Stimulated activated CD4-positive, alpha-beta T cell treated with anti-CD3 and anti-CD28 coated beads, Interleukin-12 subunit alpha, Interleukin-12 subunit beta, amount 100 ng/mL, for 48 hours (primary cell): Measurements from ENCODE around the gene GH2.
"Not testable (repeated sequence)": the region's sequence is repeated elsewhere in the genome, so short reads cannot be mapped to it uniquely, and the experiment has no call there.

Experiments
- DNase-seq, 3 donors: peaks; one replicate each; pipeline ENCODE4 v3.0.0-alpha.2; 2020; ENCODE audit warnings: low read depth in 2 of 3, low spot score in 1 of 3

Gene GH2

DNA sequence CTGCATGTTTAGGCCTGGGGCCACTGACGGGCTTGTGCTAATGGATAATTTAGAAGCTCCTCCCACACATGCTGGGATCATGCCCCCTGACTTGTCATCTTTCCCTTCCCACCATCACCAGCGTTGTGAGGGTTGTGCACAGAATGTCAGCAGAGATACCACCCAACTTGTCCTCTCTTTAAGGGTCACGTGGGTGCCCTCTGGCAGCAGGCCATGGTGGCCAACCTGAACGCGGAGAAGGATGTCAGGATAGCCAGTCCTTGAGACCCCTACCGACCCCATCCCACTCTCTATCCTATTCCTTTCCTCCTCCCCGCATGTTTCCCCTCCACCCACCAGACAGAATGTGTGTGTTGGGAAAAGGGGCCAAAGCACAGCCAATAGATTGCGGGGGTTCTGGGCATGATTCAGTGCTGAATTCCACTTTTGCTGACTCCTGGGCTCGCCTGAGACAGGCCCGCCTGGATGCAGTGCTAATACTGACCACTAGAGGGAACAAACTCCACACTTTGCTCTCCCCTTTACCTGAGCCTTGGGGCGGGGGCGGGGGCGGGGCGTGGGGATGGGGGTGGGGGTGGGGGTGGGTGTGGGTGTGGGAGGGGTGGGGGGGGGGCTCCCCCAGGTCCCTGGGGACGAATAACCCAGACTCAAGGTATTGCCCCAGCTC, at the start of gene GH2:
GH2 (minus strand) TSS at position 10 of the 667 bp plus-strand sequence. CDS start 143 bp downstream, outside the sequence.
- peak; percentile 32 to 71 (median 42) for DNase-seq

DNA sequence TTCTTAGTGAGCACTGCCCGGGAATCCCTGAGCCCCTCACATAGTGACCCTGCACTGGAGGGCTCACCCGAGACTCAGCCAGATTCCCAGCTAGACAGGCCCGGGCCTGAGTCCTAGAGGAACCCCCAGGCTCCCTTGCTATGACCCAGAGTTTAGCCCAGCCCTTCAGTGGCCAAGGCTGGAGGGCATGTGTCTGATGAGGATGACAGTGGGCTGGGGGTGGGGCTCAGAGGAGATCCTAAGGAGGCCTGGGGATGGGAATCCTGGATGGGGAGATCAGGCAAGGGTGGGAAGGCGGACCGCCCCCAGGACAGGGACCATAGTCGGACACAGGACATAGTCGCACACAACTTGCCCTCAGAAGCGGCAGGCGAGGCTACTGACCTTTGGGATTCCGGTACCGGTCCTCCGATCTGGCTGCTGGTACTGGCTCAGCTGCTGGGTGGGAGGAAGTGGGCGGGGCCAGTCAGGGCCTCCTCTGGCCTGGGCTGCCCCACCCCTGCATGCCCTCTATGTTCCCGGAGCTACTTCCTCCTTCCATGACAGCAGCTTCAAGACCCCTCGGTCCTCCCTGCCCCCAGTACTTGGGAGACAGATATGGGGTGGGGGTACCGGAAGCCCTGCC, 49.3 kb upstream of the GH2 start:
- DNase-seq: peak in 1 of 3 donors; percentile 54

DNA sequence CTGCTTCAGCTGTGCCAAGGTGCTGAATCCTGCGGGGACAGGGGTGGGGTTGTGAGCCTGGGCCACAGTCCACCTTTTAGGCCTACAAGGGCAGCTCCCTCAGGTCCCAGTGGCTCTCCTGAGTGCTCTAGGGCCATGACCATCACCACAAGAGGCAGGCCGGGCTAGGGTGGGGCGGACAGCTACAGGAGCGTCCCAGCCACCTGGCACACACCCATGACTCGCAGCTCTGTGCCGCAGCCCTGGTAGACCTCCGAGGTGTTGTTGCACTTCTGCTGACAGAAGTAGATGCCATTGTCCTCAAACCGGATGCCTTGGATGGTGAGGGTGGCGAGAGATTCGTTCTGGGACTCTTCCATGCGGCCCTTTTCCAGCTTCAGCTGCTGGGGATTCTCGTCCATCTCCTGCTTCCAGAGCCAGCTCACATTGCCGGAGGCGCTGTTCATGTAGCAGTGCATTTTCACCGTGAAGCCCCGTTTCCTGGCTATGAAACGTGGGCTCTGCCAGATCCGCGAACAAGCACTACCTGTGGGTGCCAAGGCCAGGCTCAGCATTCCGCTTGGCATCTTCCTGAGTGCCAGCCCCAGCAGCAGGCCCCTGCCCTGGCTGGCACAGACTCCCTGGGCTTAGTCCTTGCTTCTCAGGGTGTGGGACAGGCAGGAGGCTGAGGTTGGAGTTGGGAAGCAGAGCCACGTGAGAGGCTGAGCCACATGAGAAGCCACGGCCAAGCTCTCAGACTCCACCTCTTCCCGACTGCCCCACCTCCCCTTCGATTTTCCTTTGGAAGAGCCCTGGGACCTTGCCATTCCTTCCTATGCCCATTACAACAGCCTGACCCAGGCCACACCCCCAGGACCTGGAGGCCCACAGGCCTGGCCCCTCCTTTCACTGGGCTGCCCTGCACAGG, 48.4 kb upstream of the GH2 start:
- no peak for DNase-seq

DNA sequence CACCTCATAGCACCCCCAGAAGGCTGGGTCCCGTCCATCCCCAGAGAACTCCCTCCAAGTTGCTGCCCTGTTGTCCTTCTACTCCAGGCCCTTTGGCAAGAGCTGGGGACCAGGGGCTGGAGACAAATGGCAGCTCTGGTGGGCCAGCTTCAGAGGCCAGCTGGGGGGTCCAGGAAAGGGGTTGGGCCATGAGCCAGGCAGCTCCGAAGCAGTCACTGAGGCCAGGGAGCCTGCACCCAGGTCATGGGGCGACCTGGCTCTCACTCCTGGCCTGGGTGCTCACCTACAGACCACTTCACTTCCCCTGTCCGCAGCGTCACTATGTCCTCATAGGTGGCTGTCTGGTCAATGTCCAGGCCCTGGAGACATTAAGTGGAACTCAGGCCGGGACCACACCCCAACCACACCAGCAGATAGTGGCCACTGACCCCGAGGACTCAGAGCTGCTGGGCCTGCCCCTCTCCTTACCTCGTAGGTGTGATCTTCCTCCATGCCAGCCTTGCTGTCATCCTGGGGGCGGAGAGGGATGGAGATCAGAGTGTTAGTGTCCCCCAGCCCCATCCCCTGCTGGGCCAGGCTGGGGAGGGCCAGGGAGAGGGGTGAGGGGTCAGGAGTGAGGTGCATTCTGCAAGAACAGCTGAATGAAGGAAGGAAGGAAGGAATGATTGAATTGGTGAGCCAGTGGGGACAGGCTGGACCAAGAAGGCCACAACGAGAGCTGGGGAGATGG, 47.4 kb upstream of the GH2 start:
- no peak for DNase-seq

DNA sequence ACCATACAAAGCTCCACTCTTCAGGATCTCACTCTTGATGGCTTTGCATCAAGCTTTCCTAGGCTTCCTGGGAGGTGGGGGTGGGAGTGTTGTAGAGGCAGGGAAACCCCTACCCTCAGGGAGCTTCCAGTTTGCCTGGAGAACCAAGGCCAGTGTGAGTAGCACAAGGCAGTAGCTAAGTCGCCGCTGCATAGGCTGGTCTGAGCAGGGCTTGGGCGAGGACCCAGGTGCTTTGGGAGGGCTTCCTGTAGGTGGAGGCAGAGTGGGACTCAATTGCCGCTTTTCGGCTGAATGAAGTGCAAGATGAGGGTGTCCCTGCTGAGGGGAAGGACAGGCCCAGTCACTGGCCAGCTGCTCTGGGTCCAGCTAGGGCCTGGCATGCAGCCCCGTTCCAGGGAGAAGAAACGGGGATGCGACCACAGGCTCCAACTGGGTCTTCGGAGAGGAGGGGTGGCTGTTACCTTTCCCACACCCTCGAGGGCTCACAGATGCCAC, 46.5 kb upstream of the GH2 start:
- DNase-seq: no peak

DNA sequence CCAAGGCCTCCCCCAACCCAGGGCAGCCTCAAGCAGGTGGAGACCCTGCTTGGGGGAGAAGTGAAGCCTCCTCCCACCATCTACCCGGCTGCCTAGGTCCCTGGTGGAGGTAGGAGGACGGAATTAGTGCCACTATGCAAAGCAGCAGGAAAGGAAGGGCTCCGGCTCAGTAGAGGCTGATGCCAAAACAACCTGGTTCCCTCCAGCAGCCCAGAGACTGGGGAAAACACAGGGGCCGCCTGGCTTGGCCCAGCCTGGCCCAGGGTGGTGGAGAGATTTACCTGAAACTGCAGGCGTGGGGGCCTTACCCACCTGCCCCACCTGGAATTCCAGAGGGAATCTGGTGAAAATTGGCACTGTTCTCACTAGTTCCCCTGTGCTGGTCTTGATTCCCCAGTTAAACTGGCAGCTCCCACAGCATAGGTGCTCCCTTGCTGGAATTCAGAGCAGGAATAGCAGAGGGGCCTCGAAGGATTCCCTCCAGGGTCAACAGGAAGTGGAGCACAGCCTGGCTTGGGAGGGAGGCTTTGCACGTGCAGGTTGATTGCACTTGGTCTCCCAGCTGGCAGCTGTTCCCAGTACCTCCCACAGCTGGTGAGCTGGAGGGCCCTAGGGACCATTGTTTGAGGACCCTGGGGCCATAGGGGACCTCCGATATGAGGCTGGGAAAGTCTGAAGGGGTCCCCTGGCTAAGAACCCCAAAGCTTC, 45.9 kb upstream of the GH2 start:
- DNase-seq: no peak

DNA sequence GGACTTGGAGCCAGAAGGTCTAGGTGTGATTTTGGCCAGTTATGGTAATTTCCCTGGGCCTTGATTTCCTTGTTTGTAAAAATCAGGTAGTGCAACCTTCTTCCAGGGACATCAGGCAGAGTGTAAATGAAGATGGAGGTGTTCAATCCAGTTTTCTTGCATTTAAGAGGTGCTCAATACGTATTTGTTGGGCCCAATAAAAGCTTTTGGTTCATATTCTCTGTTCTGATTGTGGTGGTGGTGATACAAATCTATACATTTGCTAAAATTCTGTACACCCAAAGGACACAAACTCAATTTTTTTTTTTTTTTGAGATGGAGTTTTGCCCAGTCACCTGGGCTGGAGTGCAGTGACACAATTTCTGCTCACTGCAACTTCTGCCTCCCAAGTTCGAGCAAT, 44.4 kb upstream of the GH2 start:
- DNase-seq: no peak

DNA sequence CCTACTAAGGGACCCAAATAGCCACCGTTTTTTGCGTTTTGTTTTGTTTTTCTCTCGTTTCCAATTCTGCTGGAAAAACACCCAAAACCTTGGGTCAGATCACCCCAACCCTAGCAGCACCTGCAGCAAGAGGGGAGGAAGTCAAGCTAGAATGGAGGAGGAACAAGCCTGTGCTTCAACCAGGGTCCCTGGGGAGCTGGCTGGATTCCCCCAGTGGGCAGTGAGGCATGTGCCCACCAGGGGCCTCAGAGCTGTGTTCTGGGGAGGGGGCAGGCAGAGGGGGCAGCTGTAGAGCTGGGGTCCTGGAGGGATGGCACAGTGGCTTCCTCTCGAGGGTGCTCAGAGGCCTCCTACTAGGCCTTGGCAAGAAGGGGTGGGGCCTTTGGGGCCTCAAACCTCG, 43.9 kb upstream of the GH2 start:
- DNase-seq: no peak

DNA sequence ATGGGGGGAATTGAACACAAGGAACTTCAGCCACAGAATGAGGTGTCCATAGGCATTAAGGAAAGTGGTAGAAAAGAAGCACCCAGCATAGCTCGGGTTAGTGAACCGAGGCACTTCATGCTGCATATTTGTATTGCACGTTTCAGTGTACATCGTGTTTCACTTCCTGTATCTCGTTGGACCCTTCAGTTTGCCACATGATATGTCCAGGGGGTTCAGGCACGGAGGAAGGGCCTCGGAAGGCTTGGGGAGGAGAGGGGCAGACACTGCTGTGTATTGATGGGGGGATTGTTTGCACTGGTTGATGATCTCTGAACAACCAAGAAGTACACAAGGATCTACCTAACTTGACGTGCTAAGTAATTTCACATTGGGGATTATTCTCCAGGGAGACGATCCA, 40.7 kb upstream of the GH2 start:
- DNase-seq: not testable (repeated sequence)

DNA sequence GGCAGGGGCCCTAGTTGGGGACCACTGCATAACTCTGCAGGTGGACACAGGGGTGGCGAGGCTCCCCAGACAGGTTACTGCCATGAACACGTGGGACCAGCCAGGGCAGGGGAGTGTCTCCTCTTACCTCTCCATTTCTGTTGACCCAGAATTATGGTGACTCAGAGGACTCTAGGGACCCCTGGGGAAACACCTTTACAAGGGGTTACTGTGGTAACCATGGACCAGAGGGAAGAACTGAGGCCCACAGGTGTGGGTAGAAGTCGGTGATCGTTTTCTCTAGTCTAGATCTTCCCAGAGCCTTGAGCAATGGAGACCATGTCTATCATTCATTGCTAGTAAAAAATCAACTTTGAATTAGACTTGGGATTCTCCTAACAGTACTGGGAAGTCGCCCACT, 39.0 kb upstream of the GH2 start:
- DNase-seq: not testable (repeated sequence)

DNA sequence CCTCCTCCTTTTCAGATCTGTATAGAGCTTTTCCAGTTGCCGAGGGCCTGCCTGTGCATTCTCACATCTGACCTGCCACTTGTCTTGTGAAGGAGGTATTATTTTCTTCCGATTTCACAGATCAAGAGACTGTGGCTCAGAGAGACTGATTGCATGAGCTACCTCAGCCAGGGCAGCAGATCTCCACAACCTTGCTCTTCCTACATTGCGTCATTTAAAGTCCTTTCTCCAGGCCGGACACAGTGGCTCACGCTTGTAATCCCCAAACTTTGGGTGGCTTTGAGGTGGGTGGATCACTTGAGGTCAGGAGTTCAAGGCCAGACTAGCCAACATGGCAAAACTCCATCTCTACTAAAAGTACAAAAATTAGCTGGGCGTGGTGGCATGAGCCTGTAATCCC, 38.3 kb upstream of the GH2 start:
- DNase-seq: not testable (repeated sequence)

DNA sequence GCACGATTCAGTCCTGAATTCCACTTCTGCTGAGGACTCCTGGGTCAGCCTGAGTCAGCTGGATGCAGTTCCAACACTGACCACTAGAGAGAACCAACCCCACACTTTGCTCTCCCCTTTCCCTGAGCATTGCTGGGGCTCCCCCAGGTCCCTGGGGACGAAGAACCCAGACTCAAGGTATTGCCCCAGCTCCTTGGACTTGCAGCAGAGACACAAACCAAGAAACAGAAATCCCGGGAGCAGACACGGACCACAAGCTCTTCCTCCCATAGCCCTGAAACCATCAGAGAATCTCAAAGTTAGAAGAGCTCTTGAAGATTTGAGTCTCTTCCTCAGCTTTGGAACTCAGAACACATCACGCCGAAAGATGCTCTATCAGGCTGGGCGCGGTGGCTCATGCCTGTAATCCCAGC, 37.6 kb upstream of the GH2 start:
- peak; percentile 53 to 85 (median 55) for DNase-seq

DNA sequence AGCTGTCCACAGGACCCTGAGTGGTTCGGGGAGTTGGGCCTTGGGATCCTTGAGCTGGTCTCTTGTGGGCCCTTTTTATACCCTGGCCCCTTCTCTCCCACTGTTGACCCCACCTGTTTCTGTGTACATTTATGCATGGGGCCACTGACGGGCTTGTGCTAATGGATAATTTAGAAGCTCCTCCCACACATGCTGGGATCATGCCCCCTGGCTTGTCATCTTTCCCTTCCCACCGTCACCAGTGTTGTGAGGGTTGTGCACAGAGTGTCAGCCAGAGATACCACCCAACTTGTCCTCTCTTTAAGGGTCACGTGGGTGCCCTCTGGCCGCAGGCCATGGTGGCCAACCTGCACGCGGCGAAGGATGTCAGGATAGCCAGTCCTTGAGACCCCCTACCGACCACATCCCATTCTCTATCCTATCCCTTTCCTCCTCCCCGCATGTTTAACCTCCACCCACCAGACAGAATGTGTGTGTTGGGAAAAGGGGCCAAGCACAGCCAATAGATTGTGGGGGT, 37.1 kb upstream of the GH2 start, which contains the start of gene GH1:
GH1 (minus strand) TSS at position 51 of the 517 bp plus-strand sequence. CDS start 63 bp downstream, outside the sequence.
- not testable (repeated sequence) for DNase-seq

DNA sequence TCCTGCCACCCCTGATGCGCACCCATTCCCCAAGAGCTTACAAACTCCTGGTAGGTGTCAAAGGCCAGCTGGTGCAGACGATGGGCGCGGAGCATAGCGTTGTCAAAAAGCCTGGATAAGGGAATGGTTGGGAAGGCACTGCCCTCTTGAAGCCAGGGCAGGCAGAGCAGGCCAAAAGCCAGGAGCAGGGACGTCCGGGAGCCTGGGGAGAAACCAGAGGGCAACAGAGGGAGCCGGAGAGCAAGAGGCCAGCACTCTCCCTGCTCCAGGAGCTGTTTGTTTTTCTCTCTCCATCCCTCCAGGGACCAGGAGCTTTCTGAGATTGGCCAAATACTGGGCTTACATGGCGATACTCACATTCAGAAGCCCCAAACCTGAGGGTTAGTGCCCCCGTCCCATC, 36.6 kb upstream of the GH2 start:
- no peak for DNase-seq

DNA sequence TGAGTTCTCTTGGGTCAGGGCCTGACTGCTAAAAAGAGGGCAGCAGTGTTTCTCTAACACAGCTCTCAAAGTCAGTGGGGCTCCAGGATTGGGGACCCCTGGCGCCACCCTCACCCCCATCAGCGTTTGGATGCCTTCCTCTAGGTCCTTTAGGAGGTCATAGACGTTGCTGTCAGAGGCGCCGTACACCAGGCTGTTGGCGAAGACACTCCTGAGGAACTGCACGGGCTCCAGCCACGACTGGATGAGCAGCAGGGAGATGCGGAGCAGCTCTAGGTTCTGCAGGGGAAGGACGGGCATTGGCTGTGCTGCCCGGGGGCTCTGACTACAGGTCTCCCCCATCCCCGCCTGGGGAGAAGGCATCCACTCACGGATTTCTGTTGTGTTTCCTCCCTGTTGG, 35.9 kb upstream of the GH2 start:
- DNase-seq: no peak

DNA sequence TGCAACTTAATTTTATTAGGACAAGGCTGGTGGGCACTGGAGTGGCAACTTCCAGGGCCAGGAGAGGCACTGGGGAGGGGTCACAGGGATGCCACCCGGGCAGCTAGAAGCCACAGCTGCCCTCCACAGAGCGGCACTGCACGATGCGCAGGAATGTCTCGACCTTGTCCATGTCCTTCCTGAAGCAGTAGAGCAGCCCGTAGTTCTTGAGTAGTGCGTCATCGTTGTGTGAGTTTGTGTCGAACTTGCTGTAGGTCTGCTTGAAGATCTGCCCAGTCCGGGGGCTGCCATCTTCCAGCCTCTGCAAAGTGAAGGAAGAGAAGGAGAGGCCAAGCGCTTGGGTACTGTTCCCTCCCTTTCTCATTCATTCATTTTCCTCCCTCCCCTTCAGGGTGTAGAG, 35.5 kb upstream of the GH2 start:
- DNase-seq: not testable (repeated sequence)

DNA sequence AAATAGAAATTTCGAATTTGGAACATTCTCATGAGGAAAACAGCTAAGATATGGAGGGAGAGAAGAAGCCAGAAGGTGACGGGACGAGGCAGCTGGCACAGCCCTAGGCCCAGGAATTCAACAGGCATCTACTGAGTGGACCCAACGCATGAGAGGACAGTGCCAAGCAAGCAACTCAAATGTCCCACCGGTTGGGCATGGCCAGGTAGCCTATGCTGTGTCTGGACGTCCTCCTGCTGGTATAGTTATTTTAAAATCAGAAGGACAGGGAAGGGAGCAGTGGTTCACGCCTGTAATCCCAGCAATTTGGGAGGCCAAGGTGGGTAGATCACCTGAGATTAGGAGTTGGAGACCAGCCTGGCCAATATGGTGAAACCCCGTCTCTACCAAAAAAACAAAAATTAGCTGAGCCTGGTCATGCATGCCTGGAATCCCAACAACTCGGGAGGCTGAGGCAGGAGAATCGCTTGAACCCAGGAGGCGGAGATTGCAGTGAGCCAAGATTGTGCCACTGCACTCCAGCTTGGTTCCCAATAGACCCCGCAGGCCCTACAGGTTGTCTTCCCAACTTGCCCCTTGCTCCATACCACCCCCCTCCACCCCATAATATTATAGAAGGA, 34.9 kb upstream of the GH2 start:
- DNase-seq: no peak

DNA sequence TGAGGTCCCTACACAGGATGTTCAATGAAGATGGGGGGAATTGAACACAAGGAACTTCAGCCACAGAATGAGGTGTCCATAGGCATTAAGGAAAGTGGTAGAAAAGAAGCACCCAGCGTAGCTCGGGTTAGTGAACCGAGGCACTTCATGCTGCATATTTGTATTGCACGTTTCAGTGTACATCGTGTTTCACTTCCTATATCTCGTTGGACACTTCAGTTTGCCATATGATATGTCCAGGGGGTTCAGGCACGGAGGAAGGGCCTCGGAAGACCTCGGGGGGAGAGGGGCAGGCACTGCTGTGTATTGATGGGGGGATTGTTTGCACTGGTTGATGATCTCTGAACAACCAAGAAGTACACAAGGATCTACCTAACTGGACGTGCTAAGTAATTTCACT, 34.0 kb upstream of the GH2 start:
- DNase-seq: not testable (repeated sequence)

DNA sequence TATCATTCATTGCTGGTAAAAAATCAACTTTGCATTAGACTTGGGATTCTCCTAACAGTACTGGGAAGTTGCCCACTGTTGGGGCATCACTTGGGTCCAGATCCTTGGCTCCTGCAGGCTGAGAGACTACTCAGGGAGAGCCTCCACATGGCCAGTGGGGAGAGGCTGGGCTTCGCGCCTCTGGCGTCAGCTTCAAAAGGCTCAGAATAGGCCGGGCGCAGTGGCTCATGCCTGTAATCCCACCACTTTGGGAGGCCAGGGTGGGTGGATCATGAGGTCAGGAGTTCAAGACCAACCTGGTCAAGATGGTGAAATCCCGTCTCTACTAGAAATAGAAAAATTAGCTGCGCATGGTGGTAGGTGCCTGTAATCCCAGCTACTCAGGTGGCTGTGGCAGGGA, 32.7 kb upstream of the GH2 start:
- DNase-seq: no peak

DNA sequence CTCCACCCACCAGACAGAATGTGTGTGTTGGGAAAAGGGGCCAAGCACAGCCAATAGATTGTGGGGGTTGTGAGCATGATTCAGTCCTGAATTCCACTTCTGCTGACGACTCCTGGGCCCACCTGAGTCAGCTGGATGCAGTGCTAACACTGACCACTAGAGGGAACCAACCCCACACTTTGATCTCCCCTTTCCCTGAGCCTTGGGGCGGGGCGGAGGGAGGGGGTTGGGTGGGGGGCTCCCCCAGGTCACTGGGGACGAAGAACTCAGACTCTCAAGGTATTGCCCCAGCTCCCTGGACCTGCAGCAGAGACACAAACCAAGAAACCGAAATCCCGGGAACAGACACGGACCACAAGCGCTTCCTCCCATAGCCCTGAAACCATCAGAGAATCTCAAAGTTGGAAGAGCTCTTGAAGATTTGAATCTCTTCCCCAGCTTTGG, 29.9 kb upstream of the GH2 start:
- DNase-seq: peak; percentile 42 to 74 (median 44)
